Ectodermal cell (in vitro differentiated cells): ENCODE measurements around the gene RAD51B.

ENCODE experiments used
- H3K27ac ChIP-seq: 2 replicates; pipeline ENCODE4 v1.7.0; 2013; ENCODE audit warnings: mild to moderate bottlenecking, low read depth, low read length; ENCODE audit not compliant: insufficient read depth, poor library complexity, severe bottlenecking
- H3K27me3 ChIP-seq: 2 replicates; pipeline ENCODE4 v1.7.0; 2013; ENCODE audit warnings: mild to moderate bottlenecking, low read length; ENCODE audit not compliant: insufficient read depth, control insufficient read depth, poor library complexity, severe bottlenecking
- H3K36me3 ChIP-seq: one replicate; pipeline ENCODE4 v1.7.0; 2013; ENCODE audit warnings: low read length; ENCODE audit not compliant: control insufficient read depth, insufficient read depth
- H3K4me1 ChIP-seq: one replicate; pipeline ENCODE4 v1.7.0; 2013; ENCODE audit warnings: low read length; ENCODE audit not compliant: control insufficient read depth, insufficient read depth
- H3K4me3 ChIP-seq: 2 replicates; pipeline ENCODE4 v1.7.0; 2013; ENCODE audit warnings: low read depth, low read length, control low read depth; ENCODE audit not compliant: insufficient read depth
- H3K9me3 ChIP-seq: 2 replicates; pipeline ENCODE4 v1.7.0; 2013; ENCODE audit warnings: mild to moderate bottlenecking, low read length, moderate library complexity; ENCODE audit not compliant: control insufficient read depth
- WGBS, 2 experiments: methylation state at CpG; one replicate each; pipeline ENCODE4 v1.1.7; 2013; ENCODE audit warnings: missing lambda C conversion rate in 2 of 2; 5-methylcytosine and 5-hydroxymethylcytosine counted together

Gene RAD51B

GRCh38 chr14:68162887-68163286, 343.3 kb downstream of the RAD51B start:
- Histone ChIP-seq H3K27ac (no peak overlapping the region), H3K36me3 (no peaks in the 10 kb centered on the region), H3K4me1 (no peaks in the 10 kb centered on the region), H3K9me3 (no peaks in the 10 kb centered on the region), H3K27me3 (no peaks in the 10 kb centered on the region), H3K4me3 (no peak overlapping the region)
- WGBS, 2 experiments, result 87 to 92% methylated on average over 4 of the region's 4 CpGs

GRCh38 chr14:68164711-68165113, 345.1 kb downstream of the RAD51B start:
- Histone ChIP-seq H3K27me3 (no peaks in the 10 kb centered on the region), H3K9me3 (no peaks in the 10 kb centered on the region), H3K36me3 (no peaks in the 10 kb centered on the region), H3K4me1 (no peaks in the 10 kb centered on the region), H3K27ac (no peak overlapping the region), H3K4me3 (no peak overlapping the region)
- no CpG with 5 or more reads among the region's 1 CpG for WGBS, 2 experiments

- Histone ChIP-seq H3K4me3 (no peak overlapping the region), H3K27me3 (no peaks in the 10 kb centered on the region), H3K4me1 (no peaks in the 10 kb centered on the region), H3K27ac (no peak overlapping the region), H3K36me3 (no peaks in the 10 kb centered on the region), H3K9me3 (no peaks in the 10 kb centered on the region)
- 89 to 100% methylated on average over 1 of the region's 2 CpGs for WGBS, 2 experiments
These were observed 345.8 kb downstream of the RAD51B start for GRCh38 chr14:68165274-68165843.

GRCh38 chr14:68166731-68167382, 347.3 kb downstream of the RAD51B start:
- Histone ChIP-seq H3K27ac (no peak overlapping the region), H3K4me1 (no peaks in the 10 kb centered on the region)
- WGBS, 2 experiments, result 97 to 98% methylated on average over 2 to 3 of the region's 3 CpGs

GRCh38 chr14:68167383-68168087, 348.0 kb downstream of the RAD51B start:
- no peaks in the 10 kb centered on the region for H3K4me1 ChIP-seq
- 94% methylated on average over 3 to 4 of the region's 5 CpGs for WGBS, 2 experiments
- H3K27me3 ChIP-seq, result no peaks in the 10 kb centered on the region
- no peak overlapping the region for H3K27ac ChIP-seq
- H3K36me3 ChIP-seq, result no peaks in the 10 kb centered on the region
- no peak overlapping the region for H3K4me3 ChIP-seq
- no peaks in the 10 kb centered on the region for H3K9me3 ChIP-seq

More at GRCh38 chr14:68166731-68167382, 347.3 kb downstream of the RAD51B start:
- Histone ChIP-seq H3K36me3 (no peaks in the 10 kb centered on the region), H3K4me3 (no peak overlapping the region), H3K27me3 (no peaks in the 10 kb centered on the region), H3K9me3 (no peaks in the 10 kb centered on the region)

GRCh38 chr14:68168460-68169109, 349.0 kb downstream of the RAD51B start:
- WGBS, 2 experiments, result 95 to 100% methylated on average over 1 of the region's 1 CpG
- no peak overlapping the region for H3K27ac ChIP-seq
- H3K4me1 ChIP-seq, result no peaks in the 10 kb centered on the region
- no peaks in the 10 kb centered on the region for H3K27me3 ChIP-seq
- no peaks in the 10 kb centered on the region for H3K9me3 ChIP-seq
- no peak overlapping the region for H3K4me3 ChIP-seq
- no peaks in the 10 kb centered on the region for H3K36me3 ChIP-seq

- Histone ChIP-seq H3K27me3 (no peaks in the 10 kb centered on the region), H3K9me3 (no peaks in the 10 kb centered on the region), H3K36me3 (no peaks in the 10 kb centered on the region), H3K4me3 (no peak overlapping the region), H3K27ac (no peak overlapping the region), H3K4me1 (no peaks in the 10 kb centered on the region)
- 92 to 94% methylated on average over 2 to 3 of the region's 3 CpGs for WGBS, 2 experiments
These were observed 352.6 kb downstream of the RAD51B start for GRCh38 chr14:68172216-68172615.

- no peaks in the 10 kb centered on the region for H3K4me1 ChIP-seq
- WGBS, 2 experiments, result 100% methylated on average over 1 of the region's 1 CpG; no CpG with 5 or more reads in 1 of the 2 experiments
- no peaks in the 10 kb centered on the region for H3K36me3 ChIP-seq
- H3K27ac ChIP-seq, result no peak overlapping the region
- no peak overlapping the region for H3K4me3 ChIP-seq
- H3K9me3 ChIP-seq, result no peaks in the 10 kb centered on the region
- no peaks in the 10 kb centered on the region for H3K27me3 ChIP-seq
These were observed 353.0 kb downstream of the RAD51B start for GRCh38 chr14:68172627-68173026.

- no peaks in the 10 kb centered on the region for H3K9me3 ChIP-seq
- no peak overlapping the region for H3K4me3 ChIP-seq
- H3K4me1 ChIP-seq, result peaks cover 2% of the 10 kb centered on the region
- H3K36me3 ChIP-seq, result no peaks in the 10 kb centered on the region
- H3K27ac ChIP-seq, result no peak overlapping the region
- no peaks in the 10 kb centered on the region for H3K27me3 ChIP-seq
- 96 to 100% methylated on average over 1 of the region's 1 CpG for WGBS, 2 experiments
These were observed 353.8 kb downstream of the RAD51B start for GRCh38 chr14:68173227-68173972.
